NCI-H2196 treated with DMSO at 0.1 percent for 48 hours (cell line): ENCODE results near the gene ANP32E.
A peak's percentile ranks its signal among the peaks of the same experiment; 100 is the strongest.

Experiments used
- DNase-seq: peaks from one replicate; lab custom pipeline; 2025; ENCODE audit not compliant: unreplicated experiment; lab: John Stamatoyannopoulos, UW

The ANP32E gene

GRCh38 chr1:150235852-150236613 is at the start of gene ANP32E:
Gene ANP32E (minus strand): TSS chr1:150236112. CDS start chr1:150235786, 326 bp downstream.
- DNase-seq: peak; percentile 99

- DNase-seq: no peak
Observed at GRCh38 chr1:150283260-150283659, 47.3 kb upstream of the ANP32E start.

GRCh38 chr1:150282558-150282958 is 46.6 kb upstream of the ANP32E start:
- DNase-seq: peak; percentile 80

GRCh38 chr1:150281758-150282557 is 46.0 kb upstream of the ANP32E start, which contains the start of gene CIART:
Gene CIART (plus strand): TSS chr1:150282554. CDS start chr1:150283268, 714 bp downstream.
- peak; percentile 99 for DNase-seq

- peak; percentile 41 for DNase-seq
Observed at GRCh38 chr1:150281221-150281757, 45.4 kb upstream of the ANP32E start.

GRCh38 chr1:150280138-150280707 is 44.3 kb upstream of the ANP32E start:
- no peak for DNase-seq

- DNase-seq: no peak
Observed at GRCh38 chr1:150273311-150273710, 37.4 kb upstream of the ANP32E start.

- no peak for DNase-seq
Observed at GRCh38 chr1:150271291-150271959, 35.5 kb upstream of the ANP32E start.

- no peak for DNase-seq
Observed at GRCh38 chr1:150269451-150269850, 33.5 kb upstream of the ANP32E start.

GRCh38 chr1:150268705-150269403 is 32.9 kb upstream of the ANP32E start, which contains the start of gene APH1A:
Gene APH1A (minus strand): TSS chr1:150269016. CDS start chr1:150268810, 206 bp downstream.
- peak; percentile 95 for DNase-seq

- DNase-seq: no peak
Observed at GRCh38 chr1:150268340-150268704, 32.4 kb upstream of the ANP32E start.

GRCh38 chr1:150267896-150268295 is 32.0 kb upstream of the ANP32E start:
- no peak for DNase-seq

GRCh38 chr1:150263549-150263948 is 27.6 kb upstream of the ANP32E start:
- no peak for DNase-seq

- no peak for DNase-seq
Observed at GRCh38 chr1:150262388-150263320, 26.7 kb upstream of the ANP32E start.

GRCh38 chr1:150261367-150261766 is 25.5 kb upstream of the ANP32E start:
- DNase-seq: no peak

- DNase-seq: peak; percentile 89
Observed at GRCh38 chr1:150259758-150260669, 24.1 kb upstream of the ANP32E start.

GRCh38 chr1:150259217-150259616 is 23.3 kb upstream of the ANP32E start:
- no peak for DNase-seq
